Kidney (tissue), 14 donors: ENCODE data around the gene FURIN. TPM values are rescaled to one million over a fixed set of nuclear protein-coding genes. Genes with fewer than 3 reads are reported as not detected.
"Not testable (repeated sequence)": the region's sequence is repeated elsewhere in the genome, so short reads cannot be mapped to it uniquely, and the experiment has no call there.

Experiments used
- DNase-seq, 5 donors: peaks; one replicate each; pipeline ENCODE4 v3.0.0-alpha.2; 2013 to 2020
- FAIRE-seq: peaks from 2 replicates; lab custom pipeline; 2012; peaks lifted over from hg19 to GRCh38; lab: Jason Lieb, UNC
- H3K27ac ChIP-seq, 2 donors: one replicate each; pipeline ENCODE4 v1.7.0; 2013; ENCODE audit warnings: low read depth in 2 of 2, low read length in 2 of 2, inconsistent platforms in 1 of 2
- H3K27me3 ChIP-seq: one replicate; pipeline ENCODE4 v1.7.1; 2013; ENCODE audit warnings: low read length, inconsistent platforms; ENCODE audit not compliant: control insufficient read depth, insufficient read depth
- H3K36me3 ChIP-seq, 3 donors: one replicate each; pipeline versions ENCODE4 v1.7.0 to v1.7.1; 2013; ENCODE audit warnings: low read length in 3 of 3, control low read depth in 1 of 3, inconsistent platforms in 1 of 3; ENCODE audit not compliant: insufficient read depth in 3 of 3, control insufficient read depth in 2 of 3
- H3K4me1 ChIP-seq, 3 donors: one replicate each; pipeline versions ENCODE4 v1.7.0 to v1.7.1; 2013; ENCODE audit warnings: low read length in 3 of 3, inconsistent platforms in 1 of 3, low read depth in 1 of 3; ENCODE audit not compliant: control insufficient read depth in 2 of 3, insufficient read depth in 2 of 3
- H3K4me3 ChIP-seq, 3 donors: one replicate each; pipeline versions ENCODE4 v1.7.0 to v1.8.1; 2013; ENCODE audit warnings: low read length in 3 of 3, control low read depth in 1 of 3, inconsistent platforms in 1 of 3
- H3K9ac ChIP-seq, 3 donors: one replicate each; pipeline versions ENCODE4 v1.7.0 to v1.7.1; 2013; ENCODE audit warnings: low read length in 3 of 3, control low read depth in 1 of 3, inconsistent platforms in 1 of 3
- H3K9me3 ChIP-seq, 3 donors: one replicate each; pipeline versions ENCODE4 v1.7.0 to v1.7.1; 2013; ENCODE audit warnings: low read length in 3 of 3, control low read depth in 1 of 3, inconsistent platforms in 1 of 3; ENCODE audit not compliant: control insufficient read depth in 2 of 3, insufficient read depth in 1 of 3
- intact Hi-C: fragments of 100-400 bp; cut with DNase I; formaldehyde crosslinking; loops from one replicate; pipeline ENCODE4 v1.11.1; 2022
- polyA plus RNA-seq: library from polyadenylated mRNA; stranded (reverse); fragments of 350-450 nt; fragmentation: Illumina TruSeq; extraction: RNeasy Lipid Tissue Mini Kit (QIAGEN cat#74804); gene quantifications from one replicate; pipeline ENCODE4 v1.2.3, GENCODE V29; 2014; ENCODE audit warnings: low read depth, low replicate concordance; ENCODE audit not compliant: insufficient read depth
- total RNA-seq: library from RNA; stranded (reverse); fragmentation: NEBNext Ultra II Directional; extraction: Animal tissue kit (Norgen Biotek cat#: 25700); gene quantifications from one replicate; pipeline ENCODE4 v1.2.1, GENCODE V29; 2021
- TF ChIP-seq, protein P1 (sequence below): IDR thresholded peaks from 3 replicates; pipeline ENCODE4 v1.5.1; 2012; ENCODE audit warnings: mild to moderate bottlenecking, moderate library complexity, borderline replicate concordance; ENCODE audit not compliant: insufficient read depth; ENCODE audit errors: extremely low read depth
- donor health status: control.
- donor health status: control.
- donor health status: control.
- donor health status: control.
- donor health status: control.
- donor health status: DM: yes; HTN: yes; CAD: no.
- donor health status: Normal renal cell carcinoma (clear cell type).

FURIN gene
- total and polyA plus RNA-seq, 2 donors from 2014 or later: 36.4 to 75.9 TPM

DNA sequence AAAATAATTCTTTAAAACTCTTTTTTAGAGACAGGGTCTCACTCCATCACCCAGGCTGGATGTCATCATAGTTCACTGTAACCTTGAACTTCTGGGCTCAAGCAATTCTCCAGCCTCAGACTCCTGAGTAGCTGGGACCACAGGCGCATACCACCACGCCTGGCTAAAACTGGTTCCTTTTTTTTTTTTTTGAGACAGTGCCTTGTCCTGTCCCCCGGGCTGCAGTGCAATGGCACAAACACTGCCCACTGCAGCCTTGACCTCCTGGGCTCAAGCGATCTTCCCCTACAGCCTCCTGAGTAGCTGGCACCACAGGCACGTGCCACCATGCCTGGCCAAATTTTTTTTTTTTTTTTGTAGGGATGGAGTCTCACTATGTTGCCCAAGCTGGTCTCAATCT is 23.7 kb upstream of the FURIN start:
- intact Hi-C loops: no loop called here
- FAIRE-seq (no peak), DNase-seq (no peak)
- no peaks in the 10 kb centered on the region for H3K27me3 ChIP-seq
- H3K9ac ChIP-seq: no peak overlapping the region
- TF ChIP-seq, protein P1, sequence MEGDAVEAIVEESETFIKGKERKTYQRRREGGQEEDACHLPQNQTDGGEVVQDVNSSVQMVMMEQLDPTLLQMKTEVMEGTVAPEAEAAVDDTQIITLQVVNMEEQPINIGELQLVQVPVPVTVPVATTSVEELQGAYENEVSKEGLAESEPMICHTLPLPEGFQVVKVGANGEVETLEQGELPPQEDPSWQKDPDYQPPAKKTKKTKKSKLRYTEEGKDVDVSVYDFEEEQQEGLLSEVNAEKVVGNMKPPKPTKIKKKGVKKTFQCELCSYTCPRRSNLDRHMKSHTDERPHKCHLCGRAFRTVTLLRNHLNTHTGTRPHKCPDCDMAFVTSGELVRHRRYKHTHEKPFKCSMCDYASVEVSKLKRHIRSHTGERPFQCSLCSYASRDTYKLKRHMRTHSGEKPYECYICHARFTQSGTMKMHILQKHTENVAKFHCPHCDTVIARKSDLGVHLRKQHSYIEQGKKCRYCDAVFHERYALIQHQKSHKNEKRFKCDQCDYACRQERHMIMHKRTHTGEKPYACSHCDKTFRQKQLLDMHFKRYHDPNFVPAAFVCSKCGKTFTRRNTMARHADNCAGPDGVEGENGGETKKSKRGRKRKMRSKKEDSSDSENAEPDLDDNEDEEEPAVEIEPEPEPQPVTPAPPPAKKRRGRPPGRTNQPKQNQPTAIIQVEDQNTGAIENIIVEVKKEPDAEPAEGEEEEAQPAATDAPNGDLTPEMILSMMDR: no peak
- H3K36me3 ChIP-seq: no peaks in the 10 kb centered on the region
- H3K9me3 ChIP-seq: no peaks in the 10 kb centered on the region
- no peak overlapping the region for H3K27ac ChIP-seq
- H3K4me1 ChIP-seq: peaks cover 0 to 2% (median 0%) of the 10 kb centered on the region in 3 donors
- no peak overlapping the region for H3K4me3 ChIP-seq

DNA sequence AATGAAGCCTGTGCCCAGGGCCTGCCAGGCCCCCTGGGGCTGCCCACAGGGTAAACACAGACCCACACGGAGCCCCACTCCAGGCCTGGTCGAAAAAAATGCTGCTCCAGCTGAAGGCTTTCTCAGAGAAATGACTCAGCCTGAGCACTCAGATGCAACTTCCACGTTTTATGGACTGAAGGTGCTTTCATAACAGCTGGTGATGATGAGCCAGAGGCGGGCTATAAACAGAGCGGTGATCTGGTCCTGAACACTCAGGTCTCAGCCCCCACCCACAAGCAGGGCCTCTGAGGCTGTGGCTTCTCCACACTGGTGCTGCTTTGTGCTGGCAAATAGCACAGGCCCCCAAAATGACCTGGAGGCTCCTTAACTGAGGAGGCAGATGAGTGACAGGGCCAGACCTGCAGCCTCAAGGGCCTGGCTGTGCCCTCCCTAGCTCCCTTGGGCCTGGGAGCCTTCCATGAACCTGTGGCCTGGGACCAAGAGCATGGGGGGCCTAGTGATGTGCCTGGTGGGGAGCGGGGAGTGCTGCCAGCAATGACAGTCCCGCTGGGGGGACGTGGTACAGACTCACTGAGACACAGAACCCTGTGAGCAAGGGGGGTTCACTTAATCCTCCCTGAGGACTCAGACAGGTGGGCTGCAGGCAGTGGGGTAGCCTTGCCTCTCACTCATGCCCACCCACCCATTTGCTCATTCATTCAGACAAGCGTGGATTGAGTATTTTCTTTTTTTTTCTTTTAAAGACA is 23.0 kb upstream of the FURIN start:
- intact Hi-C loops: no loop called here
- Histone ChIP-seq H3K4me1 (no peaks in the 10 kb centered on the region), H3K27me3 (no peaks in the 10 kb centered on the region), H3K4me3 (no peak overlapping the region), H3K9me3 (no peaks in the 10 kb centered on the region), H3K36me3 (no peaks in the 10 kb centered on the region), H3K27ac (no peak overlapping the region), H3K9ac (no peak overlapping the region)
- DNase-seq (no peak), FAIRE-seq (no peak)
- TF ChIP-seq, protein P1: no peak

DNA sequence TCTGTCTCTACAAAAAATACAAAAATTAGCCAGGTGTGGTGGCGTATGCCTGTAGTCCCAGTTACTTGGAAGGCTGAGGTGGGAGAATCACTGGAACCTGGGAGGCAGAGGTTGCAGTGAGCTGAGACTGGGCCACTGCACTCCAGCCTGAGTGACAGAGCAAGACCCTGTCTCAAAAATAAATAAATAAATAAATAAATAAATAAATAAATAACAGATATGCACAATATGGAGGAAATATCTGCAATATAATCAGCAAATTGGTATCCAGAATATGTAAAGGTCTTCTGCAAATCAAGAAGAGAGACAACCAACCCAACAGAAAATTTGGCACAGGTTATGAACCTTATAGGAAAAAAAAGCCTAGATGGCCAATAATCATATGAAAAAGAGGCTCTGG is 19.0 kb upstream of the FURIN start:
- DNase-seq, intact Hi-C loops, H3K27ac ChIP-seq, H3K9ac ChIP-seq, H3K4me1 ChIP-seq, H3K4me3 ChIP-seq, H3K9me3 ChIP-seq, FAIRE-seq, H3K36me3 ChIP-seq, H3K27me3 ChIP-seq: not testable (repeated sequence)

DNA sequence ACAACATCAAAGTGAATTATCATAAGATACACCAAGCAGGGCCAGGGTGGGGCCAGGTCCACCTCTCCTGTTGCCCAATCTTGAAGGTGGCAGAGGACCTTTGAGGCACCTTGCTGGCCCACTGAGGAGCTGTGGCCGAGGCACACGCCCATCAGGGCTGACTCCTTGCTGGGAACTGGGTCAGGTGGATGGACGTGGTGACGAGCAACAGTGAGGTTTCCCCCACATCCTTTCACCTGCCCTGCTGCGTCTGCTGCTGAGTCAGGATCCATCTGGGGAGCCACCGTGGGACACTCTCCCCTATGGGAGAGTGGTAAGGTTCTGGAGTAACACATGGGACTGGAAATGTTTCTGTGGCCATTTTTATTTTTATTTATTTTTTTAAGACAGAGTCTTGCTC is 17.3 kb upstream of the FURIN start:
- no peaks in the 10 kb centered on the region for H3K4me1 ChIP-seq
- H3K27ac ChIP-seq: no peak overlapping the region
- H3K27me3 ChIP-seq: no peaks in the 10 kb centered on the region
- H3K9ac ChIP-seq: no peak overlapping the region
- H3K36me3 ChIP-seq: no peaks in the 10 kb centered on the region
- no peaks in the 10 kb centered on the region for H3K9me3 ChIP-seq
- intact Hi-C loops: no loop called here
- no peak overlapping the region for H3K4me3 ChIP-seq
- TF ChIP-seq, protein P1: no peak
- FAIRE-seq: no peak
- no peak for DNase-seq
